Tibial nerve (tissue), 4 donors: ENCODE measurements around the gene CARS2. TPM values are rescaled to one million over a fixed set of nuclear protein-coding genes. Genes with fewer than 3 reads are reported as not detected.
"Not testable (repeated sequence)": the region's sequence is repeated elsewhere in the genome, so short reads cannot be mapped to it uniquely, and the experiment has no call there.

Experiments
- DNase-seq, 2 donors: peaks; one replicate each; pipeline ENCODE4 v3.0.0-alpha.2; 2019; ENCODE audit warnings: low spot score in 2 of 2
- H3K27ac ChIP-seq, 4 donors: fragments of 200-600 bp; sonication (generic) in 3 of 4; one replicate each; pipeline ENCODE4 v1.5.1; 2017 to 2019; ENCODE audit warnings: mild to moderate bottlenecking in 1 of 4
- H3K27me3 ChIP-seq, 2 donors: fragments of 200-600 bp; sonication (generic) in 1 of 2; one replicate each; pipeline versions ENCODE4 v1.5.1 to v1.6.0; 2017 to 2019
- H3K36me3 ChIP-seq, 3 donors: fragments of 200-600 bp; sonication (generic); one replicate each; pipeline ENCODE4 v1.5.1; 2018 to 2019
- H3K4me1 ChIP-seq, 4 donors: fragments of 200-600 bp; sonication (generic) in 3 of 4; one replicate each; pipeline ENCODE4 v1.5.1; 2017 to 2019
- H3K4me3 ChIP-seq, 4 donors: fragments of 200-600 bp; sonication (generic) in 3 of 4; one replicate each; pipeline ENCODE4 v1.5.1; 2017 to 2019; ENCODE audit warnings: mild to moderate bottlenecking in 1 of 4, moderate library complexity in 1 of 4
- H3K9me3 ChIP-seq, 4 donors: fragments of 200-600 bp; sonication (generic) in 3 of 4; one replicate each; pipeline ENCODE4 v1.5.1; 2017 to 2019
- EP300 ChIP-seq, 2 donors: sonication (generic); formaldehyde crosslinking; IDR thresholded peaks; one replicate each; pipeline ENCODE4 v1.6.1; 2017; ENCODE audit warnings: antibody characterized with exemption in 2 of 2, mild to moderate bottlenecking in 1 of 2
- POLR2A ChIP-seq, 2 donors: fragments of 450-650 bp; IDR thresholded peaks; one replicate each; pipeline ENCODE4 v1.6.1; 2017; ENCODE audit warnings: antibody characterized with exemption in 2 of 2, mild to moderate bottlenecking in 2 of 2, moderate library complexity in 2 of 2
- WGBS, 2 donors: methylation state at CpG; one replicate each; pipeline ENCODE4 v1.1.5; 2018; 5-methylcytosine and 5-hydroxymethylcytosine counted together
- total RNA-seq, 4 donors: library from RNA; depleted of rRNA; stranded (reverse); fragments of >200 nt; gene quantifications; one replicate each; pipeline ENCODE4 v1.1.0, GENCODE V29; 2016
- TF ChIP-seq, protein P1 (sequence below), 5 experiments: fragments of 200-600 bp in 3 of 5; fragments of 450-650 bp in 2 of 5; sonication (generic) in 3 of 5; IDR thresholded peaks; one replicate each; pipeline ENCODE4 v1.5.1; 2016 to 2019; ENCODE audit warnings: antibody characterized with exemption in 5 of 5, mild to moderate bottlenecking in 3 of 5, moderate library complexity in 2 of 5

CARS2 gene
- total RNA-seq, 4 donors from 2014 or later = 33.7 to 68.4 (median 64.3) TPM

DNA sequence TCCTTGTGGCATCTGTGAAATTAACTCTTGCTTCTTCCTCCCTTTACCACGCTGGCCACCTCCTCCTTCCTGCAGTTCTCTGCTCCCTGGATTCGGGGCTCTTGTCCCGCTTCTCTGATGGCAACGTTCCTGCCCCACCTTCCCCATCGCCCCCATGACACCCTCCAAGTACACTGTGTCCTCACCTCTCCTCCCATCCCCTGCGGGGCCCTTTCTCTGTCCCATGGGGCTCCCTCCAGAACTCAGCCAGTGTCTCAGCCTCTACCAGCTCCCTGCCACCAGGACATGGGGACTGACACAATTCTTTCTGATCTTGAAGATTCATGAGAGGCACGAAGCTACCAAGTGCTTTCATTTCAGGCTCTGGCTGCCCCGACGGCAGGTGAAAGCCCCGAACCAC is 9.1 kb downstream of the CARS2 start:
- no peak for DNase-seq
- no peak overlapping the region for H3K27ac ChIP-seq
- H3K4me3 ChIP-seq = no peak overlapping the region
- H3K27me3 ChIP-seq = no peaks in the 10 kb centered on the region
- WGBS, 2 donors = 90 to 92% methylated on average over 10 of the region's 10 CpGs
- no peaks in the 10 kb centered on the region for H3K4me1 ChIP-seq
- TF ChIP-seq POLR2A (IDR thresholded peaks at IDR 0.05) (no peak), EP300 (IDR thresholded peaks at IDR 0.05) (no peak)
- TF ChIP-seq, protein P1, sequence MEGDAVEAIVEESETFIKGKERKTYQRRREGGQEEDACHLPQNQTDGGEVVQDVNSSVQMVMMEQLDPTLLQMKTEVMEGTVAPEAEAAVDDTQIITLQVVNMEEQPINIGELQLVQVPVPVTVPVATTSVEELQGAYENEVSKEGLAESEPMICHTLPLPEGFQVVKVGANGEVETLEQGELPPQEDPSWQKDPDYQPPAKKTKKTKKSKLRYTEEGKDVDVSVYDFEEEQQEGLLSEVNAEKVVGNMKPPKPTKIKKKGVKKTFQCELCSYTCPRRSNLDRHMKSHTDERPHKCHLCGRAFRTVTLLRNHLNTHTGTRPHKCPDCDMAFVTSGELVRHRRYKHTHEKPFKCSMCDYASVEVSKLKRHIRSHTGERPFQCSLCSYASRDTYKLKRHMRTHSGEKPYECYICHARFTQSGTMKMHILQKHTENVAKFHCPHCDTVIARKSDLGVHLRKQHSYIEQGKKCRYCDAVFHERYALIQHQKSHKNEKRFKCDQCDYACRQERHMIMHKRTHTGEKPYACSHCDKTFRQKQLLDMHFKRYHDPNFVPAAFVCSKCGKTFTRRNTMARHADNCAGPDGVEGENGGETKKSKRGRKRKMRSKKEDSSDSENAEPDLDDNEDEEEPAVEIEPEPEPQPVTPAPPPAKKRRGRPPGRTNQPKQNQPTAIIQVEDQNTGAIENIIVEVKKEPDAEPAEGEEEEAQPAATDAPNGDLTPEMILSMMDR (IDR thresholded peaks at IDR 0.05) = no peak
- H3K36me3 ChIP-seq = peaks cover 0 to 85% (median 4%) of the 10 kb centered on the region in 3 donors
- no peaks in the 10 kb centered on the region for H3K9me3 ChIP-seq

DNA sequence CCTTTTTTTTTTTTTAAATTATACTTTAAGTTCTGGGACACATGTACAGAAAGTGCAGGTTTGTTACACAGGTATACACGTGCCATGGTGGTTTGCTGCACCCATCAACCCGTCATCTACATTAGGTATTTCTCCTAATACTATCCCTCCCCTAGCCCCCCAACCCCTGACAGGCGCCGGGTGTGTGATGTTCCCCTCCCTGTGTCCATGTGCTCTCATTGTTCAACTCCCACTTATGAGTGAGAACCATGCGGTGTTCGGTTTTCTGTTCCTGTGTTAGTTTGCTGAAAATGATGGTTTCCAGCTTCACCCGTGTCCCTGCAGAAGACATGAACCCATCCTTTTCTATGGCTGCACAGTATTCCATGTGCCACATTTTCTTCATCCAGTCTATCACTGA is 10.1 kb downstream of the CARS2 start:
- H3K4me3 ChIP-seq, H3K27me3 ChIP-seq, H3K9me3 ChIP-seq, H3K4me1 ChIP-seq, H3K27ac ChIP-seq, DNase-seq: not testable (repeated sequence)
- H3K36me3 ChIP-seq = peaks cover 2 to 86% (median 4%) of the 10 kb centered on the region in 3 donors
- 84 to 87% methylated on average over 7 of the region's 7 CpGs for WGBS, 2 donors

DNA sequence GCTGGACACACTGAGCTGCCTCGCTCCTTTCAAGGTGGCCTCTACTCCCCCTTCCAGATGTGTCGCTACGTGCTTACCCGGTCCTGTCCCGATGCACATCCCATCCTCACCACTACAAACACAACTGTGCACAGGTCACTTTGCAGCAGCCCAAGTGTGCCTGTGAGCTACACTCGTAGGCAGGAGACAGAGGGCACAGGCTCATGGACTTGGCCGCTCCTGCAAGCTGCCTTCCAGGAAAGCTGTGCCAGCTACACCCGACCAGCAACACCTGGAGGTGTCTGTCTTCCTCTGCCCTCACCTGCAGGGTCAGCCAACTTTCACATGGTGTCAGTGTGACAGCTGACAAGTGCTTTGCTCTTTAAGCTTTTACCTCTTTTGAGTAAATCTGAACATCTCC is 15.4 kb downstream of the CARS2 start:
- no peak for DNase-seq
- no peaks in the 10 kb centered on the region for H3K9me3 ChIP-seq
- 89 to 92% methylated on average over 8 of the region's 8 CpGs for WGBS, 2 donors
- no peak for TF ChIP-seq EP300 (IDR thresholded peaks at IDR 0.05)
- TF ChIP-seq, protein P1 (IDR thresholded peaks at IDR 0.05) = no peak
- no peak for TF ChIP-seq POLR2A (IDR thresholded peaks at IDR 0.05)
- no peaks in the 10 kb centered on the region for H3K4me1 ChIP-seq
- no peak overlapping the region for H3K4me3 ChIP-seq
- no peaks in the 10 kb centered on the region for H3K27me3 ChIP-seq
- peaks cover 0 to 88% (median 8%) of the 10 kb centered on the region in 3 donors for H3K36me3 ChIP-seq
- no peak overlapping the region for H3K27ac ChIP-seq

DNA sequence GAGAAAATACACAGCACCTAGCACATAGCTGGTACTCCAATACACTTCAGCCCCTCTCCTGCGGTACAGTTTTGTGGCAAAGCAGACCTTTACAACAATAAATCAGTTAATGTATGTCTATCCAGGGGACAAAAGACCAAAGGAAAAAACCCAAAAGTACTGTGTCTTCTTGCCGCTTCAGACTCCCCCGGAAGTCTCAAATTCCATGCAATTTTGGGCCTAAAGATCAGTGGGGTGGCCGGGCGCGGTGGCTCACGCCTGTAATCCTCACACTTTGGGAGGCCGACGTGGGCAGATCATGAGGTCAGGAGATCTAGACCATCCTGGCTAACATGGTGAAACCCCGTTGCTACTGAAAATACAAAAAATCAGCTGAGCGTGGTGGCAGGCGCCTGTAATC is 16.2 kb downstream of the CARS2 start:
- TF ChIP-seq, protein P1 (IDR thresholded peaks at IDR 0.05) = no peak
- TF ChIP-seq POLR2A (IDR thresholded peaks at IDR 0.05) (no peak), EP300 (IDR thresholded peaks at IDR 0.05) (no peak)
- WGBS, 2 donors = 93% methylated on average over 12 of the region's 12 CpGs
- DNase-seq = no peak
- Histone ChIP-seq H3K4me1 (peaks cover 0 to 5% (median 2%) of the 10 kb centered on the region in 4 donors), H3K27me3 (no peaks in the 10 kb centered on the region), H3K9me3 (no peaks in the 10 kb centered on the region), H3K4me3 (no peak overlapping the region), H3K36me3 (peaks cover 0 to 87% (median 8%) of the 10 kb centered on the region in 3 donors), H3K27ac (no peak overlapping the region)

DNA sequence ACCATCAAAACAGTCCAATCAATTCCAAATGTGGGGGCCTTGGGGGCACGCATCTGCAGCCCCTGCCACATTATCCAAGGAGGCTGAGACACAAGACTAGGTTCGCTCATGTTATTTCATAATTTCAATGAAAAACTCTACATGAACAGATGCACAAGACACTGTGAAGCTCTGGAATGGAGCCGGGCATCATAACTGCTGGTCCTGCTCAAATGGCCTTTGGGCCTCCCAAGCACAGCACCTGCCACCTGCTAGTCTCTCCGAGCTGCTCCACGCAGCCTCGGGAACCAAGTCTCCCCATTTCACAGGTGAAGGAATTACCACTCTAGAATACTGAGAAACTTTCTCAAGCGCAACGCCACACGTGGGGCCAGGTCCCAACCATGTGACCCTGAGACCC is 16.9 kb downstream of the CARS2 start:
- H3K36me3 ChIP-seq = peaks cover 0 to 83% (median 8%) of the 10 kb centered on the region in 3 donors
- no peaks in the 10 kb centered on the region for H3K27me3 ChIP-seq
- TF ChIP-seq EP300 (IDR thresholded peaks at IDR 0.05) (no peak), POLR2A (IDR thresholded peaks at IDR 0.05) (no peak)
- TF ChIP-seq, protein P1 (IDR thresholded peaks at IDR 0.05) = no peak
- H3K4me3 ChIP-seq = no peak overlapping the region
- H3K4me1 ChIP-seq = peaks cover 0 to 11% (median 7%) of the 10 kb centered on the region in 4 donors
- no peaks in the 10 kb centered on the region for H3K9me3 ChIP-seq
- H3K27ac ChIP-seq = no peak overlapping the region
- WGBS, 2 donors = 86 to 92% methylated on average over 9 of the region's 9 CpGs
- DNase-seq = no peak

DNA sequence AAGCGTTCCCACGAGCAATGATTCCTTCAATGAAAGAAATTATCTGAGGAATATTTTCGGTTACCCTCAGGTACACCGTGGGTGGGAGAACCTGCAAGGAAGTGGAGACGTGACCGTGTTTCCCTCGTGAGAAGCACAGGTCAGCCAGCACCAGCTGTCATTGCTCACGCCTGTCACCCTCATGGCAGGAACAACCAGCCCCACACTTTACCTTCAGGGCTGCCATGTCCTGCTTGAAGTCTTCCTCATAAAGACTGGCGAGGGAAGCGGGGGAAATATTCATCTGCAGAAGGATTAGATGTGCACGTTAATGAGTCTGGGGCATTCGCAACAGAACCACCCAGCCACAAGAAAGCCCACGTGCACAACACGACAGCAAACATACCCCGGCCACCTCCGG is 18.2 kb downstream of the CARS2 start:
- Histone ChIP-seq H3K27ac (no peak overlapping the region), H3K9me3 (no peaks in the 10 kb centered on the region), H3K27me3 (no peaks in the 10 kb centered on the region), H3K36me3 (peaks cover 0 to 85% (median 8%) of the 10 kb centered on the region in 3 donors), H3K4me3 (no peak overlapping the region), H3K4me1 (peaks cover 0 to 20% (median 12%) of the 10 kb centered on the region in 4 donors)
- WGBS, 2 donors = 90 to 93% methylated on average over 16 of the region's 16 CpGs
- DNase-seq = no peak
- TF ChIP-seq, protein P1 (IDR thresholded peaks at IDR 0.05) = no peak
- TF ChIP-seq EP300 (IDR thresholded peaks at IDR 0.05) = no peak
- TF ChIP-seq POLR2A (IDR thresholded peaks at IDR 0.05) = no peak
